ENCODE data around the gene SPPL3. TPM values are rescaled to one million over a fixed set of nuclear protein-coding genes. Genes with fewer than 3 reads are reported as not detected.

SPPL3 gene
- total and polyA plus RNA-seq, 12 donors = 9.7 to 45.0 (median 35.7) TPM

GRCh38 chr12:120856980-120857379 lies 47.2 kb downstream of the SPPL3 start:
- Histone ChIP-seq H3K9me3 (peaks cover 0 to 12% (median 0%) of the 10 kb centered on the region in 11 donors), H3K27me3 (no peaks in the 10 kb centered on the region), H3K27ac (peak overlapping the region in 1 of 10 donors; percentile 12), H3K4me3 (no peak overlapping the region), H3K36me3 (no peaks in the 10 kb centered on the region), H3K4me1 (peaks cover 0 to 49% (median 38%) of the 10 kb centered on the region in 9 donors)
- intact Hi-C loops (cut with DNase I) = loop anchor here in 1 of 10 donors (5.0 kb wide), 2 partner anchors 45 to 115 kb away; partner anchors contain the start of gene SPPL3
- peak in 5 of 9 donors; percentile 14 to 53 (median 45) for TF ChIP-seq CTCF (IDR thresholded peaks at IDR 0.05)
- no peak for DNase-seq
- peak in 2 of 8 donors; percentile 28 to 37 for ATAC-seq
- 55 to 59% methylated on average over 2 of the region's 2 CpGs for WGBS, 2 donors

- intact Hi-C loops (cut with DNase I) = loop anchor here in 1 of 10 donors (5.0 kb wide), 2 partner anchors 46 to 116 kb away; partner anchors contain the start of gene SPPL3
- peaks cover 0 to 12% (median 0%) of the 10 kb centered on the region in 11 donors for H3K9me3 ChIP-seq
- no peaks in the 10 kb centered on the region for H3K27me3 ChIP-seq
- no peaks in the 10 kb centered on the region for H3K36me3 ChIP-seq
- H3K27ac ChIP-seq = no peak overlapping the region
- peak in 1 of 8 donors; percentile 37 for ATAC-seq
- H3K4me1 ChIP-seq = peaks cover 0 to 59% (median 48%) of the 10 kb centered on the region in 9 donors
- 80 to 87% methylated on average over 6 of the region's 6 CpGs for WGBS, 2 donors
- H3K4me3 ChIP-seq = no peak overlapping the region
- DNase-seq = no peak
- no peak for TF ChIP-seq CTCF (IDR thresholded peaks at IDR 0.05)
These were observed 48.2 kb downstream of the SPPL3 start for GRCh38 chr12:120855823-120856588.

GRCh38 chr12:120854804-120855203 lies 49.4 kb downstream of the SPPL3 start:
- Histone ChIP-seq H3K27me3 (no peaks in the 10 kb centered on the region), H3K4me3 (no peak overlapping the region), H3K4me1 (peaks cover 0 to 70% (median 55%) of the 10 kb centered on the region in 9 donors), H3K27ac (peak overlapping the region in 1 of 10 donors; percentile 33), H3K36me3 (no peaks in the 10 kb centered on the region), H3K9me3 (peaks cover 0 to 12% (median 0%) of the 10 kb centered on the region in 11 donors)
- DNase-seq = no peak
- TF ChIP-seq CTCF (IDR thresholded peaks at IDR 0.05) = no peak
- WGBS, 2 donors = 67 to 79% methylated on average over 4 of the region's 4 CpGs
- intact Hi-C loops (cut with DNase I) = loop anchor here in 1 of 10 donors (5.0 kb wide), 2 partner anchors 47 to 117 kb away; partner anchors contain the start of gene SPPL3
- ATAC-seq = no peak

- no peak for ATAC-seq
- no peak for DNase-seq
- intact Hi-C loops (cut with DNase I) = no loop called here
- no peak overlapping the region for H3K4me3 ChIP-seq
- H3K27me3 ChIP-seq = no peaks in the 10 kb centered on the region
- no peaks in the 10 kb centered on the region for H3K36me3 ChIP-seq
- TF ChIP-seq CTCF (IDR thresholded peaks at IDR 0.05) = no peak
- H3K9me3 ChIP-seq = peaks cover 0 to under 1% (median 0%) of the 10 kb centered on the region in 11 donors
- peaks cover 0 to 86% (median 67%) of the 10 kb centered on the region in 9 donors for H3K4me1 ChIP-seq
- H3K27ac ChIP-seq = no peak overlapping the region
- 73 to 80% methylated on average over 3 of the region's 3 CpGs for WGBS, 2 donors
These were observed 51.0 kb downstream of the SPPL3 start for GRCh38 chr12:120853188-120853587.
